Activated CD4-positive, alpha-beta T cell treated with anti-CD3 and anti-CD28 coated beads, Interleukin-2, amount 10 ng/mL, durations not matched to agents 7 days and 5 days (primary cell): ENCODE data around the gene FLNA. TPM values are rescaled to one million over a fixed set of nuclear protein-coding genes. Genes with fewer than 3 reads are reported as not detected.

Experiments
- CTCF ChIA-PET: fragments of 350-600 bp; sonication (Branson Sonifier 250); formaldehyde crosslinking; loops from one replicate; lab custom pipeline; 2021; ENCODE audit warnings: antibody characterized with exemption; lab: Charles Lee
- POLR2A ChIA-PET: fragments of 350-600 bp; sonication (Branson Sonifier 250); formaldehyde crosslinking; loops from one replicate; lab custom pipeline; 2021; ENCODE audit warnings: antibody characterized with exemption; lab: Charles Lee
- DNase-seq: peaks from one replicate; pipeline ENCODE4 v3.0.0-alpha.2; 2020
- H3K27ac Mint-ChIP-seq: one replicate; pipeline ENCODE4 v1.8.0; 2021; ENCODE audit warnings: mild to moderate bottlenecking, moderate library complexity, mixed read lengths
- H3K27me3 Mint-ChIP-seq: one replicate; pipeline ENCODE4 v1.8.0; 2021; ENCODE audit warnings: mixed read lengths
- H3K36me3 Mint-ChIP-seq: one replicate; pipeline ENCODE4 v1.8.0; 2021; ENCODE audit warnings: low read depth, mixed read lengths
- H3K4me1 Mint-ChIP-seq: one replicate; pipeline ENCODE4 v1.8.0; 2021; ENCODE audit warnings: mixed read lengths
- H3K4me3 Mint-ChIP-seq: one replicate; pipeline ENCODE4 v1.8.0; 2021; ENCODE audit warnings: mild to moderate bottlenecking, moderate library complexity, mixed read lengths
- H3K9me3 Mint-ChIP-seq: one replicate; pipeline ENCODE4 v1.8.0; 2021; ENCODE audit warnings: mixed read lengths
- total RNA-seq, 2 experiments: library from RNA; stranded (reverse); gene quantifications; one replicate each; pipeline ENCODE4 v1.2.3, GENCODE V29; 2021

Gene FLNA
- total RNA-seq, 2 experiments from 2014 or later = 1,440 to 1,524 TPM

DNA sequence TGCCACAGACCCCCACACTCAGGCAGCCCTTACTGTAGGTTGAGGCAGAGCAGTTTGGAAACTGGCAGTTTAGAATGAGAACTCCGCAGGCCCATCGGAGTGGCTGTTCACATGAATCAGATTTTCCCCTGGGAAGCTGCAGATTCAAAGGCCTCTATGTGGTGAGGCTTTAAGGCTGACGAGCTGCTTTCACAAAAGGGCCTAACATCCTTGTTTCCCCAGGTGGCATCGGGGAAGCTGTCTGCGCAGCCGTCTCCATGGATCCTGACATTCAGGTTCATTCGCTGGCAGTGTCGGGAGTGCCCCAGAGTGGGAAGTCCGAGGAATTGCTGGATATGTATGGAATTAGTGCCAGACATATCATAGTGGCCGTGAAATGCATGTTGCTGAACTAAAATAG, 45.1 kb downstream of the FLNA start:
- DNase-seq = no peak
- Mint-ChIP-seq H3K27ac (peak overlapping the region; percentile 28), H3K9me3 (no peaks in the 10 kb centered on the region), H3K36me3 (no peaks in the 10 kb centered on the region), H3K27me3 (no peaks in the 10 kb centered on the region), H3K4me3 (no peak overlapping the region), H3K4me1 (peaks cover 53% of the 10 kb centered on the region)
- CTCF ChIA-PET = interaction anchor here (0.7 kb wide), 1 partner anchor 12 kb away, joined by 3 read pairs; no protein-coding TSS in a partner anchor
- POLR2A ChIA-PET = no interaction called here

- Mint-ChIP-seq H3K36me3 (no peaks in the 10 kb centered on the region), H3K4me1 (peaks cover 46% of the 10 kb centered on the region), H3K9me3 (no peaks in the 10 kb centered on the region), H3K4me3 (no peak overlapping the region), H3K27ac (no peak overlapping the region), H3K27me3 (no peaks in the 10 kb centered on the region)
- no peak for DNase-seq
- ChIA-PET POLR2A (no interaction called here), CTCF (interaction anchor here (0.7 kb wide), 1 partner anchor 11 kb away, joined by 3 read pairs; no protein-coding TSS in a partner anchor)
These were observed 45.8 kb downstream of the FLNA start for GRCh38 chrX:154328646-154329045.

DNA sequence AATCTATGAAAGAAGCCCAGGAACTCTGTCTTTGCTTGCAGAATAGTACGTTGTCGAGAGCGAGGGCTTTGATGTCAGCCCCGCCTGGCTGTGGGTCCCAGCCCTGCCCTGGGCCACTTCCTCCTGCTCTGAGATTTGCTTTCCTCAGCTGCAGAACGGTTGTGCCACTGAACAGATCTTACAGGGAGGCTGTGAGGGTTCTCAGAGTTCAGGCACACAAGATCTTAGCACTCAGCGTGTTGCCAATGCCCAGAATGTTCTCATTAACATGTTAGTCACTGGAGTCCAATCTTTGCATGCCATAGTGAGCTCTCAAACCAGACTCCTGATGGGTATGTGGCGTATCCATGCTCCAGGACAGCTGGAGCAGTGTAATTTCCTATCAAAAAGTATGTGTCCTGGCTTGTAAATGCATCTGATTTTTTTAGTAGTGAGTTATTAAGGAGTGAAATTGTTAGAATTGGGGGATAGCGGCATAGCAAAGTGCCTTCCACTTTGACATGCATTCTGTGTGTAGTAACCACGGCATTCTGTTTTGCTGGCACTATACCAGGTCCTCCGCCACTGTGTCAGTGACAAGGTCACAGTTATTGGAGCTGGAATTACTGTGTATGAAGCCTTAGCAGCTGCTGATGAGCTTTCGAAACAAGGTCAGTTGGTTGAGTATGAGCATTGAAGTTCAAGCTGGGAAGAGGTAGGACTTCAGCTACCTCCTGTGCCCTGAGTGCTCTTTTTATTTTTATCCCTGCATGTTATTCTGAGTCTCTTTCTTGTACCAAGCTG, 47.2 kb downstream of the FLNA start:
- POLR2A ChIA-PET = no interaction called here
- H3K27me3 Mint-ChIP-seq = no peaks in the 10 kb centered on the region
- DNase-seq = peak; percentile 71
- no peaks in the 10 kb centered on the region for H3K36me3 Mint-ChIP-seq
- peak overlapping the region; percentile 60 for H3K4me3 Mint-ChIP-seq
- H3K27ac Mint-ChIP-seq = peak overlapping the region; percentile 92
- H3K9me3 Mint-ChIP-seq = no peaks in the 10 kb centered on the region
- CTCF ChIA-PET = interaction anchor here (0.7 to 1.6 kb wide), 3 partner anchors 17 to 72 kb away, joined by 3 read pairs; partner anchors contain the start of gene RPL10
- peaks cover 44% of the 10 kb centered on the region for H3K4me1 Mint-ChIP-seq

- no peaks in the 10 kb centered on the region for H3K9me3 Mint-ChIP-seq
- CTCF ChIA-PET = interaction anchor here (1.0 to 1.1 kb wide), 2 partner anchors 9 to 11 kb away, joined by 3 to 4 read pairs; no protein-coding TSS in a partner anchor
- H3K27ac Mint-ChIP-seq = no peak overlapping the region
- POLR2A ChIA-PET = no interaction called here
- H3K27me3 Mint-ChIP-seq = no peaks in the 10 kb centered on the region
- no peak overlapping the region for H3K4me3 Mint-ChIP-seq
- peaks cover 58% of the 10 kb centered on the region for H3K4me1 Mint-ChIP-seq
- H3K36me3 Mint-ChIP-seq = no peaks in the 10 kb centered on the region
- no peak for DNase-seq
These were observed 48.9 kb downstream of the FLNA start for GRCh38 chrX:154325541-154325940.

- no peak for DNase-seq
- no peaks in the 10 kb centered on the region for H3K36me3 Mint-ChIP-seq
- no peaks in the 10 kb centered on the region for H3K9me3 Mint-ChIP-seq
- no peak overlapping the region for H3K4me3 Mint-ChIP-seq
- no peaks in the 10 kb centered on the region for H3K27me3 Mint-ChIP-seq
- ChIA-PET CTCF (interaction anchor here (1.6 kb wide), 1 partner anchor 211 kb away, joined by 4 read pairs; no protein-coding TSS in a partner anchor), POLR2A (no interaction called here)
- H3K4me1 Mint-ChIP-seq = peaks cover 55% of the 10 kb centered on the region
- no peak overlapping the region for H3K27ac Mint-ChIP-seq
These were observed 50.9 kb downstream of the FLNA start for GRCh38 chrX:154323537-154323936.

- no peak overlapping the region for H3K27ac Mint-ChIP-seq
- no peaks in the 10 kb centered on the region for H3K9me3 Mint-ChIP-seq
- H3K36me3 Mint-ChIP-seq = no peaks in the 10 kb centered on the region
- ChIA-PET CTCF (interaction anchor here (1.6 to 2.1 kb wide), 2 partner anchors 15 to 211 kb away, joined by 4 to 5 read pairs; no protein-coding TSS in a partner anchor), POLR2A (no interaction called here)
- DNase-seq = no peak
- peaks cover 53% of the 10 kb centered on the region for H3K4me1 Mint-ChIP-seq
- H3K4me3 Mint-ChIP-seq = no peak overlapping the region
- H3K27me3 Mint-ChIP-seq = no peaks in the 10 kb centered on the region
These were observed 51.5 kb downstream of the FLNA start for GRCh38 chrX:154322890-154323289.

GRCh38 chrX:154321594-154321993, 52.8 kb downstream of the FLNA start:
- ChIA-PET CTCF (interaction anchor here (2.1 kb wide), 1 partner anchor 13 kb away, joined by 5 read pairs; no protein-coding TSS in a partner anchor), POLR2A (no interaction called here)
- no peak overlapping the region for H3K27ac Mint-ChIP-seq
- no peaks in the 10 kb centered on the region for H3K27me3 Mint-ChIP-seq
- H3K36me3 Mint-ChIP-seq = no peaks in the 10 kb centered on the region
- DNase-seq = no peak
- H3K9me3 Mint-ChIP-seq = no peaks in the 10 kb centered on the region
- no peak overlapping the region for H3K4me3 Mint-ChIP-seq
- H3K4me1 Mint-ChIP-seq = peaks cover 49% of the 10 kb centered on the region

DNA sequence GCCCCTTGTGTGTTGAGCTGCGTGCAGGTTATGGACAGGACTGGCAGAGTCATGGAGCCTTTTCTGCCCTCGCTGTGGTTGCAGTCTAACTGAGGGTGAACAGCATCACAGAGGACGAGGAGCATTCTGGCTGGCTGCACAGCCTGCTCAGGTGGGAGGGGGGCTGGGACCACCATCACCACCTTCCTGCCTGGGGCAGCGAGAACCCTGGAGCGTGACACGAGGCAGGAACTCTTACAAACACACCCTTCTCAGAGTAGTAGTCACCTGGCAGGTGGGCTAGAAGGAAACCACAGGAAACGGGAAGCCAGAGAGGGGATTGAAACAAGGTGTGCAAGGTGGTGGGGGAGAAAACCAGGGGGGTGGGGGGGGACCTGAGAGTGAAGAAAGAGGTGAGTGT, 53.3 kb downstream of the FLNA start:
- CTCF ChIA-PET = interaction anchor here (2.1 kb wide), 1 partner anchor 13 kb away, joined by 5 read pairs; no protein-coding TSS in a partner anchor
- Mint-ChIP-seq H3K27ac (no peak overlapping the region), H3K4me1 (peaks cover 44% of the 10 kb centered on the region), H3K27me3 (no peaks in the 10 kb centered on the region), H3K9me3 (no peaks in the 10 kb centered on the region), H3K4me3 (no peak overlapping the region), H3K36me3 (no peaks in the 10 kb centered on the region)
- DNase-seq = no peak
- POLR2A ChIA-PET = no interaction called here

DNA sequence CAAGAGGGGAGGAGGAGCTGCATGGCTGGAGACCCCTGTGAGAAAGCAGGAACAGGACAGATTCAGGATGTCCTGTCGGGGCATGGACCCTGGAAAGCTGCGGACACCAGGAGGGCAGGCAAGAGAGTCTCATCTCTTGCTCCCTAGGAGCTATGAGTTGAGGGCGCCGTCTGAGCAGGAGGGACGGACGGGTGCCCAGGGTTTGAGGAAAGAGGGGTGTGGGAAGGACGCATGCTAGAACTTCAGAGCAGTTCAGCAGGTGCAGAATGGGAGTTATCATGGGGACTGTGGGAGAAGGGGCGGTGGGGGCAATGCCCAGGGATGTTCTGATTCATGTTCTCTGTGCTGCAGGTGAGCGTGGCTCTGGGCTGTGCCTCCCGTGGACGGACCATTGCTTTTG, 54.0 kb downstream of the FLNA start:
- ChIA-PET POLR2A (no interaction called here), CTCF (no interaction called here)
- no peaks in the 10 kb centered on the region for H3K36me3 Mint-ChIP-seq
- H3K4me1 Mint-ChIP-seq = peaks cover 37% of the 10 kb centered on the region
- no peak for DNase-seq
- no peak overlapping the region for H3K4me3 Mint-ChIP-seq
- H3K27me3 Mint-ChIP-seq = no peaks in the 10 kb centered on the region
- peak overlapping the region; percentile 64 for H3K27ac Mint-ChIP-seq
- no peaks in the 10 kb centered on the region for H3K9me3 Mint-ChIP-seq

DNA sequence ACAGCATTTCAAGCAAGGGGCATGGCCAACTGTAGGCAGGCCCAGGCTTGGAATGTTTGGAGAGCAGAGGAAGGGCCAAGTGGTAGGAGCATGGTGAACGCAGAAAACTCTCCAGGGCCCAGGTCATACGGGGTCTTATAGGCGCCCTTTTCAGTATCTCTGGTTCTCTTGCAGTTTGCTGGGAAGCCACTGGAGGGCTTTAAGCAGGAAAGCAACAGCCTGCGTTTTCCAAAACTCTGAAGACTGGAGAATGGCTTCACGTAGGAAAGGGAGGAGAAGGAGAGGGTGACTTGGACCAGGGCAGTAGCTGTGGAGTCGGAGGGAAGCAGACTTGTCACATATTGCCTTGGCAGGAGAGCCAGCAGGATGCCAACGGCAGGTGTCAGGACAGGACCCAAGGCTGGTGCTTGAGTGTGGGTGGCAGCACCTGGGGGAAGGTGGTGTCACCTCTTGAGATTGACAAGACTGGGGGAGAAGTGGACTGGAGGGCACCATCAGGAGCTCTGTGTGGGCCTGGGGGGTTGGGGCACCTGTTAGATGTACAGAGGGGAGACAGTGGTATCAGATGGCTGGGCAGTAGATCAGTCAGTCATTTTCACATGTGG, 56.9 kb downstream of the FLNA start:
- POLR2A ChIA-PET = no interaction called here

GRCh38 chrX:154315416-154315815, 59.0 kb downstream of the FLNA start:
- H3K27ac Mint-ChIP-seq = no peak overlapping the region
- peaks cover 44% of the 10 kb centered on the region for H3K4me1 Mint-ChIP-seq
- no peaks in the 10 kb centered on the region for H3K9me3 Mint-ChIP-seq
- ChIA-PET POLR2A (no interaction called here), CTCF (interaction anchor here (0.7 to 1.9 kb wide), 4 partner anchors 8 to 178 kb away, joined by 3 to 5 read pairs (median 3); no protein-coding TSS in a partner anchor)
- no peaks in the 10 kb centered on the region for H3K27me3 Mint-ChIP-seq
- peaks cover 2% of the 10 kb centered on the region for H3K36me3 Mint-ChIP-seq
- no peak overlapping the region for H3K4me3 Mint-ChIP-seq
- no peak for DNase-seq

More for the DNA sequence above, 56.9 kb downstream of the FLNA start:
- DNase-seq = no peak
- Mint-ChIP-seq H3K4me3 (no peak overlapping the region), H3K27ac (no peak overlapping the region), H3K4me1 (peaks cover 45% of the 10 kb centered on the region), H3K36me3 (peaks cover 2% of the 10 kb centered on the region), H3K9me3 (no peaks in the 10 kb centered on the region), H3K27me3 (no peaks in the 10 kb centered on the region)
- CTCF ChIA-PET = interaction anchor here (0.6 to 1.9 kb wide), 5 partner anchors 9 to 97 kb away, joined by 3 to 5 read pairs (median 3); no protein-coding TSS in a partner anchor

DNA sequence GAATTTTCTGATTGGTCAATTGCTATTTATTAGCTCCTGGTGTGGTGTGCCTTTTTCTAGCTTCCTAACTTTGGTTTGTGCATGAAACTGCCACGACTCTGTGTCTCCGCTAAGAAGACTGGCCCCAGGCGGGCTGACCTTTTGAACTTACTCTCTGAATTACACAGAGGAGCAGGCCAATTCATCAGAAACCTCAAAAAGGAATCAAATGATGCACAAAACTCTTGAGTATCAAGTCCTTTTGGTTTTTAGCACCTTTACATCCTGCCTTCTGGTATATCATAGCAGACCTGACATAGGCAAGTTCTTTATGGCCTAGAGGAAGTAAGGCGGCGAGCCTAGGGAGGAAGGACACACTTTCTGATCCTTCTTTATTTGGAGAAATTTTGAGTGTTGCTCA, 61.3 kb downstream of the FLNA start:
- CTCF ChIA-PET = interaction anchor here (1.3 kb wide), 1 partner anchor 221 kb away, joined by 4 read pairs; no protein-coding TSS in a partner anchor
- H3K9me3 Mint-ChIP-seq = no peaks in the 10 kb centered on the region
- H3K27ac Mint-ChIP-seq = peak overlapping the region; percentile 68
- peaks cover 50% of the 10 kb centered on the region for H3K4me1 Mint-ChIP-seq
- POLR2A ChIA-PET = no interaction called here
- DNase-seq = peak; percentile 16
- no peaks in the 10 kb centered on the region for H3K27me3 Mint-ChIP-seq
- H3K36me3 Mint-ChIP-seq = peaks cover 2% of the 10 kb centered on the region
- H3K4me3 Mint-ChIP-seq = no peak overlapping the region

- Mint-ChIP-seq H3K4me1 (peaks cover 51% of the 10 kb centered on the region), H3K27me3 (no peaks in the 10 kb centered on the region), H3K4me3 (no peak overlapping the region), H3K27ac (no peak overlapping the region), H3K9me3 (no peaks in the 10 kb centered on the region), H3K36me3 (peaks cover 2% of the 10 kb centered on the region)
- CTCF ChIA-PET = no interaction called here
- DNase-seq = no peak
- POLR2A ChIA-PET = no interaction called here
These were observed 62.3 kb downstream of the FLNA start for GRCh38 chrX:154312116-154312515.
